GM18858 (cell line): ENCODE measurements around the gene FBXL17.

Experiments
- ATAC-seq: cut with Tn5 transposase; IDR thresholded peaks from one replicate; pipeline ENCODE4 v1.9.1; 2021; ENCODE audit not compliant: unreplicated experiment

Gene FBXL17

DNA sequence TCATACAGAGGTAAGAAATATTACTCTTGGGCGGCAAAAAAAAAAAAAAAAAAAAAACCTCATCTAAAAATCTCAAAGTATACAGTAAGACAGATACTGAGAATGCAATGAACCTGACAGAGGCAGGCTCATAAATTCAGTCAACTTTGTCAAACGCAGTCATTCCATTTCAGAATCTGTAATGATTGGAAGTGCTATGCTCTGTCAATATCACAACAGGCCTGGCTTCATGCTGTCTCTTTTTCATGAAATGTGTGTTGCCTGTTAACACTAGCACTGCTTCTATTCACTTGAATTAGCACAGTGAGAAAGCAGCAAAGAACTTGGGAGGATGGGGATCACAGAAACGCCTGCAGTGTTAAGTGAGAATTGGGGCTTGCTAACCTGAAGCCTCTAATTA is 510.9 kb downstream of the FBXL17 start:
- no peak for ATAC-seq

DNA sequence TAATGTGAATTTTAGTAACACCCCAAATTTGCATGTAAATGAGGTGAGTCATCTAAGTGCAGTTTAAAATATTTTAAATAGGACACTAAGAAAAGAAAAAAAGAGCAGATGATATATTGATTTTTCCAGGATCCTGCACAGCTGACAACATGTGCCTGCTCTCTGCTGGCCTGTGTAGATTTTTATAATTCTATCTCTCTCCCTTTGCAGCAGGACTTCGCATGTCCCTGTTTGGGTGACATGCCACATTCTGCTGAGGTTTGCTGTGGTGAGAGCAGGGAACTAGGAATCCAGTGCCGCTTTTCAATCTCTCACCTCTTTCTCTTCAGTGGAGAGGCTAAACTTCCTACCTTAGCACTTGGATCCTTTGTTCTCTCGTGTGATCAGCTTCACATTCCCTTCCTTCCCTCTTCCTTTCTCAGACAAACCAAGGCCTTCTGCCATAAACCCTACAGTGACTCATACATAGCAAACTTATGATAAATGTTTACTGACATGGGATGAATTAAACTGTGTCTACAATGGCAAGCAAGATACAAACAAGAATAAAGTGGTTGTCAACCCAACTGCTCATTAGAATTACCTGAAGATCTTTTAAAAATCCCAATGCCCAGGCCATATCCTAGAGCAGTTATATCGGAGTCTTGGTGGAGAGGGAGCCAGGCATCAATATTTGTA is 512.3 kb downstream of the FBXL17 start:
- no peak for ATAC-seq

DNA sequence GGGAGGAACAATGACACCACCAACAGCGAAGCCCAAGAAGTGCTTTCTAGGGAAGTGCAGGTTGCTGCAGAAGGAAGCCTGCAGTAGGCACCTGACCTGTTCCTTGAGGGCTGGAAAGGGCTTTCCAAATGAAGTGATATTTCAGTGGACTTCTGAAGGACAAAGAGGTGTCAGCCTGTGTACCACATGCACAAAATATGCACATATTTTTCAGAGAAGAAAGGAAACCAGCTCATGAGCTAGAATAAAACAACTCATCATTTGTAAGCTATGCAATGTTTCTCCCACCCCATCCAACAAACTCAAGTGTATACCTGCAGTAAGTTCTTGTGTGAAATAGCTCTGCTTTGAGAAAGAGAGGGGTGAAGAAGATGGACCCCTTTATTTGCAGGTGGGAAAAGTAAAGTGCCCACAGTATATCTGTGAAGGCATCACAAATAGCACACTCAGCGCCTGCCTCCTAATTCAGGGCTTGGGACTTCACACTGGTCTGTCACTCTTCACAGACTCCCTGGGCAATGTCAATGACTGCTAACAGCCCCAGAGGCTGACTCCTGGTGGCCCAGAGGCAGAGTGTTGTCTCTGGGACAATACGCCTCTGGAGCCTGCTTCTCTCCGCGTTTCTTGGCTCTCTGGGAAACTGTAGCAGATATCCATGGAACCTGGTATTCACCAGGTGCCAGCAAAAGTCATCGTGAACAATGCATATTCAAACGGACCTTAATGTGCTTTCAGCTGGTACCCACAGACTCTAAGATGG is 513.1 kb downstream of the FBXL17 start:
- no peak for ATAC-seq

DNA sequence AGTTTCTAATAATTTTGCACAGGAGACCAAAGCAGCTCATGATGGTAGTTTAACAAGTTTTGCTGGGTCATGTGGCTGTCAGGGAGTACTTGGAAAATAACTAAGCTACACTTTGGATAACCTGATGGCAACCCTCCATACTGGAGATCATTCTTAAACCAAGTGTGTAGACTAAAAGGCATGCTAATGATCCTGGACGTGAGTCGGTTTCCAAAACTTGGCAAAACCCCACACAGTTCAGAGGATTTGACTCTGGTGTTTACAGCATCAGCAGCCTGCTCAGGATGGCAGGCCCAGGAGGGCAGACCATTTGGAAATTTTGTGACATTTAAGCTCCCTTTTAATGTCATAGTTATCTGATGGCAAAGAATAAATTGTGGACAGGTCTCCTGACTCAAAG is 514.6 kb downstream of the FBXL17 start:
- no peak for ATAC-seq

DNA sequence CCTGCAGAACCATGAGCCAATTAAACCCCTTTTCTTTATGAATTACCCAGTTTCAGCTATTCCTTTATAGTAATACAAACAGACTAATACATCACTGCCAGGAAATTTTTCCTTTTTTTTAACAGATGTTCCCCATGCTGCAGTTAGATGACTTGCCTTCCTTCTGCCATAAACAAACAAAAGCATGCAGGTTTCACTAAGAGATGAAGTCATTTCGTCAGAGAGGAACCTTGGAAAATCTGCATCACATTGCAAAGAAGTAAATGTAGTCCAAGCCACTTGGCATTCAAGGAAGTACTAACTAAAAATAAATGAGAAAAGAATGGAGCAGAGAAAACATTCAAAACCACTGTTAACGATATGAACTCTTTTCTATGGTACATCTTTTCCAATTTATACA is 517.1 kb downstream of the FBXL17 start:
- no peak for ATAC-seq

DNA sequence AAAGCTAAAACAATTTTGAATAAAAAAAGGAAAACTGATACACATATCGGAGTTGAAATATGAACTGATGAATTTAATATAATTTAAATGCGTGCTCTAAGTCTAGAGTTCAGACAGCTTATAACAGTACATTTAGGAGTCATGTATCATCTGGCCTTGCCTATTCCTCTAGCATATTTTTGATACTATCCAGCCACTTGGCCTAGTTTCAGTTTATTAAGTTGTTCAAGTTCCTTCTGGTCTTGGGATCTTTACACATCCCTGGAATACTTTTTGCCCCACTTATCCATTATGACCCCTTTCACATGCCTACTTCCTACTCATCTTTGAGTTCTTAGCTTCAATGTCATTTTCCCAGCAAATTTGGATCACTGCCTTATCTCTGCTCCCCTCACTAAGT is 518.8 kb downstream of the FBXL17 start:
- ATAC-seq, result no peak

DNA sequence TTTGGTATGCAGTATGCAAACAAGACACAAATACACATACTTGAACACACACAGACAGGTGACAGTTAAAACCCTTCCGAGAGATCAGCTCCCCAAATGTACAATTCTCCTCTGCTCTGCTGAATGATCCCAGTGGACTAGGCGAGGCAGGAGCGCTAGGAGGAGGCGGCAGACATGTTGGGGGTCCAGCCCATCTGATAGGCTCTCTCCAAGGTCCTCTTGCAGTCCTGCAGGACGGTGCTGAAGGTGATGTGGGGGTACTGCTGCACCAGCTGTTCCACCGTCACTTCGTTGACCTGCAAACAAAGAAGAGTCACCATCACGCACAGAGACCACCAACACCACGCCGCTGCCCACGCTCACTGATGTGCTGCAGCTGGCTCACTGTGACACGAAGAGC is 520.3 kb downstream of the FBXL17 start:
- no peak for ATAC-seq

DNA sequence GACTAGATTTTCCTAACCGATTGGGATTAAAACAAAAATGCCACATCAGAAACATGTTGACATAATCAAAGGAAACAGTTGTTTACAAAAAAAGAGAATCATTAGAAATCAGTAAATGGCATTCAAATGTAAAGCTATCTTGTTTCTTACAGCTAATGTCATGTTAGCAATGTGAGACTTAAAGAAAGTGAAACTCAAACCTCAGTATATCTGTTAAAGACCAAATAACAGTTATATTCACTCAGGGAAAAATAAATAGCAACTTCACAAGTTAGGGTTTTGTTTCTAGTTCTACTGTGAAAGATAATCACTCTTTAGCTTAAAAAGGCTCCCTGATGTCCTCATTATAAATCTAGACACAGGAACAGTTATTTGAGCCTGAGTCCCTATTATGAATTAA is 521.9 kb downstream of the FBXL17 start:
- ATAC-seq, result no peak

DNA sequence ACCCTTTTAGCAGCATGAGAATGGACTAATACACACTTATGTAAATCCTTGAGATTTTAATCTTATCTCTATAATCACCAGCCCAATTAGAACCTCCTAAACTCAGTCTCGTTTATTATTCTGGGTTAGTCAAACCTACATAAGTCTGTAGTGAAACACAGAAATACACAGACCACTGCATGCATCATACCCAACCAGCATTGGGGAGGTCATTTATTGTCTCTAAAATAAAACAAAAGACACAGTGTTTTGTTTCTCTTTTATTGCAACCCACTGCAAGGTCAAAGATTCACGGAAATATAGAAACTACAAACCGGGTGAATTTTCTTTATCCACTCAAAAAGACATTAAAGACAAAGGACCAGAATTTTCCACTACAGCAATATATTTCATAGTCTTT is 523.1 kb downstream of the FBXL17 start:
- ATAC-seq, result no peak

DNA sequence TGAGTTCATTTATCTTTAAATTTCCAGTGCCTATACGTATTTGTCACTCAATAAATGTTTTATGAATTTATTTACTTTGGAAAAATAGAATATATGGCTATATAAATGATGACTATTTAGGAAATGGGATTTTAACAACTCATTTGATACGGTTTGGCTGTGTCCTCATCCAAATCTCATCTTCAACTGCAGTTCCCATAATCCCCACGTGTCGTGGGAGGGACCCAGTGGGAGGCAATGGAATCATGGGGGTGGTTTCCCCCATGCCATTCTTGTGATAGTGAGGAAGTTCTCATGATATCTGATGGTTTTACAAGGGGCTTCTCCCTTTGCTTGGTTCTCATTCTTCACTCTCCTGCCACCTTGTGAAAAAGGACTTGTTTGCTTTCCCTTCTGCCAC is 523.6 kb downstream of the FBXL17 start:
- ATAC-seq, result no peak

DNA sequence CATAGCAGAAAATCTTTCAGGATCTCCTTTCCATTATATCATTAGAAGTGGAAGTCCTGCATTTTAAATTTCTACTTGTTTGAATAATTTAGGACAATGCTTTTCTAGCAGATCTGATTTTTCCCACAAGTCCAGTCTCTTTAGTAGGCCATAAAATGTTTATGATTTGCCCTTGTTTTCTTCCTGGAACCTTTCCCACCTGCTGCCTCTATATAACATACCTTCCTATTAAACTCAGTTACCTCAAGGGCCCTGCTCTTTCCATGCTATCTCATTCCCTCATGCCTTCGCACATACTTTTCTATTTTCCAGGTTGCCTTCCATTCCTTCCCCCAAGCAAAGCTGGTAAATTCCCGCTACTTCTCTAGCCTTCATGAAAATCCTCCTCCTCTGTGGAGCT is 524.1 kb downstream of the FBXL17 start:
- ATAC-seq, result no peak

DNA sequence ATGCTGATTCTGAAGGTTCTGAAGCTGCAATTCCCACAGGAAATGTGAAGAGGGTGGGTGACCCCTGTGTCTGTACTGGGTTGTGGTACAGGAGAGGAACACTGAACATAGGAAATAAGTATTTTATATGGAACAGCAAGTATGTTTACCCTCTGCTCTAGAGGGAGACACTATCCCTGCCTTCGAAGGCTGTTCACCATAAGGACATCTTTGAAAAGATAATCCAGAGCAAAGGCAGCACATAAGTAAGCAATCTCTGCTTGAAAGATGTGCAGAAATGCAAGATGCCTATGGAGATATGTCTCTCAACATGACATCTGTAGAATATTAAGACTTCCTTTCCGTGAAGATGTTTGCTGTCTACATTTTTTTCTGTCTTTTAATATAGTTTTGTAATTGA is 526.7 kb downstream of the FBXL17 start:
- no peak for ATAC-seq

DNA sequence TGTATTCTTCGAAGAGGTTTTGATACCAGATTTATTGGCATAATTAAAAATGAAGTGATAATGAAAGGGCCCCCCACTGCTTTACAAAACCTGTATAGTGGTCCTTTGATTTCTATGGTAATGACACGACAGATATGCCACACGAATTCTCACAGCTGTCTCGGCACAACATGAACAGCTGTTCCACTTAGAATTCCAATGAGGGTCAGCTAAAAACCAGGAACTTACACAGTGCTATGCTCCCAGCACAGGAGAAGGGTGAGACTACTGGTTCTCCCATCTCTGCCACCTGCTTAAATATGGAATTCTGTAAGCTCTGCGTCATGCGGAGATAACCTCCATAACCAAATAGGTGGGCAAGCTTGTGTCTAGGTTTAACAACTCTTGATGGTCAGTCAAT is 528.2 kb downstream of the FBXL17 start:
- no peak for ATAC-seq

DNA sequence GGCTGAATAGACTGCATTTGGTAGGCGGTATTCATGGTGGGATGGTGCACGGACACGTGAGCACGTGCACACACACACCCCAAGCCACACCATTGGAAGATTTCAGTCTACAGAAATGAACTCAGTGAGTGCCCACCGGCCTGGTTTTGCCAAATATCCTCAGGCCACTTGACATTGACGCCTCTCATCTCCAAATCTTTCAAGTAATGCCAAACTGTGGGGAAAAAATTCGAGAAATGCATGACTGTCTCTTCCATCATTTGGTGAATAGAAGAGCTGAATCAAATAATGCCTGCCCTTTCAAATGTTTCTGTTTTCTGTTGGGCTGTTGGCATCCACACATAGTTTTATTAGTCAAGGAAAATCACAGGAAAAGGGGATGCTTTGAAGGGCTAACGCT is 528.9 kb downstream of the FBXL17 start:
- no peak for ATAC-seq

DNA sequence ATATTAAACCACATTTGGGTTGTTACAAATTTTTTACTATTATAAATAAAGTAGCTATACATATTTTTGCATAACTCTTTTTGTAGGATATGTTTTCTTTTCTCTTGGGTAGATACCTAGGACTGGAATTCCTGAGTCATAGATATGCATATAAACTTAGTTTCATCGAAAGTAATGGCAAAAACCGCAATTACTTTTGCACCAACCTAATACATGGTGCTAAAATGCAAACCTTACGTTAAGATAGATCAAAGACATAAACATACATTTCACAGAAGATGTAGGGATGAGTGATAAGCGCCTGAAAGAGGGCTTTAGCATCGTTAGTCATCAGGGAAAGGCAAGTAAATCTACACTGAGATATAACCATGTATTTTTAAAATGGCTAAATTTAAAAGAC is 532.8 kb downstream of the FBXL17 start:
- no peak for ATAC-seq

DNA sequence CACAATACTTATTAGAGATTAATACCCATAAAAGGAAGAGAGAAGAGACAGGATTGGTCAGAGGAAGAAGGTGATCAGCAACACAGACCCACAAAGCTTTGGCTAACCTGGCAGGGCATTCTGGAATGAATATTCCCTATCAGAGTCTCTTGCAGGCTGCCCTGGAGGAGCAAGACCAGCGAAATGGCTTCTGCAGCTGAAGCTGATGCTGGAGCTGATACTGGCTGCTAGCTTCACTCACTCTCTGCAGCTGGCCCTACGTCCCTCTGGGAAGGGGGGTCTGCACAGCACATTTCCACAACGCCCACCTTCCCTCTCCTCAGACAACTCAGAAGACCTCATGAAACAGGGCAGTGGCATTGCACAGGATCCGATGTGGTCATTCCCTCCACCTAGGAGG is 541.3 kb downstream of the FBXL17 start:
- ATAC-seq, result no peak

DNA sequence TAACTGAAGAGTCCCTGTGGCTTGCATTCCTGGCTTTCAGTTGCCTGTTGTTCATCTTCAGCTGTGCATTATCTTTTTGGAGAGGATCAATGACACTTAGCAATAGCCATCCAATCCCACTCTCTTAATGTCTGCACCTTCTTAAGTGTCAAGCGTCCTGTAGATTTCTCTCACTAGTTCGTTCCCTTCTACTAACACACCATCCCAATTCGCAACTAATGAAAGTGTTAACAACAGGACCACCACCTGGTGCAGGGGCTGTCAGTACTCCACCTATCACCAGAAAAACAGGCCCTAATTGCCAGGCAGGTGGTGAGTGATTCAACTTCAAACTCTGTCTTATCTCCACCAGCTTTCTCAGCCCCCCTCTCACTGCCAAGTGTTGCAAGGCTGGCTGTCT is 541.7 kb downstream of the FBXL17 start:
- ATAC-seq, result no peak

DNA sequence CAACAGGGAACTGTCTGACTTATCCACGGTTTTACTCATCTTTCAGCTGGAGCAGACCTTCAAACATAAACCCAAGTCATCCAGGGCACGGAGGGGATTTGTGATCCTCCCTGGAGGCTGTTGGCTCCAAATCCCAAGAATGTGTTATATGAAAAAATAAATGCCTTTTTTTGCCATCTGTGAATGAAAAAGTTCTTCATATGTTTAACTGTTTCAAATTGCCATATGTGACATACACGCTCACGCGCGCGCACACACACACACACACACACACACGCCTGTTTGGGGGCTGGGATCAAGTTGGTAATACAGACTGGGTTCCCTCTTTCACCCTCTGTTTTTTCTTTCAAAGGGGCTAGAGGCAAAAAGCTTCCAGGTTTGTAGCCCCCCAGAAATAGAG is 546.8 kb downstream of the FBXL17 start:
- ATAC-seq, result no peak

DNA sequence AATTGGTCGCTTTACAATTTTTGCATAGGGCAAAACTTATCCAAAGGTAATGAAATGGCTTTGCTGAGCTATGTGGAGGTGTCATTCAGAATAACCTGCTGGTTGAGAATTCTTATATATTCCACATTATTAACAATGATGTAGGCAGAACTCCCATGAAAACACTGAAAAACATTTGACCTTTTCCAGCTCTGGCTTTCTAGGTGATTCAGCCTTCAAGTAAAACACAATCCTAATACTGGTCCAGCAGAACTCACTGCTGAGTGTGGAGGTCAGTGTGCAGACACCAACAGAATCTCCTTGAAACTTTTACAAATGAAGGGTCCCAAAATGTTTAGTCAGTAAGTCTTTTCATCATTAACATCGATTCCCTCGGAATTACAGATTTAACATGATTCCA is 549.2 kb downstream of the FBXL17 start:
- no peak for ATAC-seq

DNA sequence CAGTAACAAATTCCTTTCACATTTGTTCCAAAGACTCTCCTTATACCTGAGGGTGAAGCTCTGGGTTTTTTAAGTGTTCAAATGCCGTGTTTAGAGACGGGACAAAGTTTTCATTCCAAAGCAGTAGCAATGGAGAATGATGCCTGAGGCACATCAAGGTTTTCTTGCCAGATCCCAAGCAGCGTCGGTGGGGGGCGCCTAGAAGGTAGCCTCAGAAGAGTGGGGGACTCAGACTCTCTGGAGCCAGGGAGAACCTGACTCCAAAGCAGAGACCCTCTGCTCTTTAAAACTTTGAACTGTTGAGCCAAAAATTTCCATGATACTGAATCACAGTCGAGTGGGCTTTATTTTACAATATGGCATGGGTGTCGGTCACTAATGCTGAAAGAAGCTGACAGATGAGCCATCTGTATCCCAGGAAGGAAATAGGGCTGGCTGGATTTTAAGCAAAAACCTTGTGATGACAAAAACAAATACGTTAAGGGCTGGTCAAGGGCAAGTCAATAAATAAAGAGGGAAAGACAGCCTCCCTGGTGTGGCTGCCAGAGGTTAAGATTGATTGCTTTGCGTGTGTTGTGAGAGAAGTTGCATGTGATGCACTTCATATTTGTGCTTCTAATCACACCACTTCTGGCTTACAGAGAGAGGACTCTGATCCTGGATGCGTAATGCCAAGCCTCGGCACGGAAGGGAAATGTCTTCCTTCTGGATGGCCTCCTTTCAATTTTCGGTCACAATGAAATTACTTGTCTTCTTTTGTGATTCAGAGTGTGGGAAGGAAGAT is 550.1 kb downstream of the FBXL17 start:
- ATAC-seq, result no peak

DNA sequence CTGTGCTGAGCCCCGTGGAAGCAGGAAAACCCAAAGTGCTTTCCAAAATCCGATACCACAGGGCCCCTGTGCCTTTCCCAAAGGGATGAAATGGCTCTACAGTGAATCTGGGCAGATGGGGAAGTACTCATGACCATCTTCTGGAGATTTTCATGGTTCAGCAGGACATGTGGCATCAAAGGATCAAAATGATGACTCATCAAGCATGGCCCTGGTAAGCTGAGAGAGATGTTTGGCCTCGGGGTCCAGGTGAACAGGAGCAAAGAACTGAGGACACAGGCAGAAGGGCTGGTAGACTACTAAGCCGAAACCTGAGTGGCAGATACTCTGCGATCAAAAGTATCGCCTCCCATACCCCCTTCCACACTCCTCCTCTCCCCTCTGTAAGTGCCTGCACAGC is 551.1 kb downstream of the FBXL17 start:
- no peak for ATAC-seq
